H9 (cell line): ENCODE results near the gene KAT6B. TPM values are rescaled to one million over a fixed set of nuclear protein-coding genes. Genes with fewer than 3 reads are reported as not detected.

ENCODE experiments used
- DNase-seq: peaks from one replicate; pipeline ENCODE4 v3.0.0-alpha.2; 2017
- H2AFZ ChIP-seq: one replicate; pipeline ENCODE4 v1.6.1; 2013; ENCODE audit warnings: mild to moderate bottlenecking, low read length, control low read depth, moderate library complexity
- H2AK5ac ChIP-seq: 2 replicates; pipeline ENCODE4 v1.6.1; 2013; ENCODE audit warnings: low read length, control low read depth, mixed read lengths; ENCODE audit not compliant: insufficient read length
- H2BK120ac ChIP-seq: one replicate; pipeline ENCODE4 v1.6.1; 2013; ENCODE audit warnings: low read depth, mild to moderate bottlenecking, low read length, control low read depth, inconsistent platforms; ENCODE audit not compliant: poor library complexity, severe bottlenecking
- H2BK12ac ChIP-seq: 2 replicates; pipeline ENCODE4 v1.6.1; 2013; ENCODE audit warnings: low read length, control low read depth, mixed read lengths, low read depth; ENCODE audit not compliant: insufficient read length
- H2BK15ac ChIP-seq: 2 replicates; pipeline ENCODE4 v1.6.1; 2013; ENCODE audit warnings: low read depth, low read length, control low read depth
- H2BK20ac ChIP-seq: one replicate; pipeline ENCODE4 v1.6.1; 2013; ENCODE audit warnings: low read depth, mild to moderate bottlenecking, low read length, control low read depth, inconsistent platforms; ENCODE audit not compliant: poor library complexity, severe bottlenecking
- H2BK5ac ChIP-seq: 2 replicates; pipeline ENCODE4 v1.6.1; 2013; ENCODE audit warnings: low read length, control low read depth, mixed read lengths; ENCODE audit not compliant: insufficient read length
- H3K14ac ChIP-seq: 2 replicates; pipeline ENCODE4 v1.6.1; 2013; ENCODE audit warnings: low read length, control low read depth; ENCODE audit not compliant: insufficient read depth
- H3K18ac ChIP-seq: 2 replicates; pipeline ENCODE4 v1.6.1; 2013; ENCODE audit warnings: low read depth, mild to moderate bottlenecking, mixed read lengths, low read length, control low read depth; ENCODE audit not compliant: insufficient read length
- H3K23ac ChIP-seq: 2 replicates; pipeline ENCODE4 v1.6.1; 2013; ENCODE audit warnings: low read length, control low read depth, mixed read lengths, low read depth; ENCODE audit not compliant: insufficient read length
- H3K23me2 ChIP-seq: 2 replicates; pipeline ENCODE4 v1.6.1; 2013; ENCODE audit warnings: low read depth, mild to moderate bottlenecking, mixed read lengths, low read length, control low read depth; ENCODE audit not compliant: insufficient read length, poor library complexity, severe bottlenecking
- H3K27ac ChIP-seq: 2 replicates; pipeline ENCODE4 v1.5.1; 2013; ENCODE audit warnings: low read length, control low read depth, mixed read lengths, low read depth; ENCODE audit not compliant: insufficient read length
- H3K27me3 ChIP-seq: 2 replicates; pipeline ENCODE4 v1.6.1; 2013; ENCODE audit warnings: low read length, control low read depth, inconsistent platforms; ENCODE audit not compliant: insufficient read depth
- H3K4ac ChIP-seq: 2 replicates; pipeline ENCODE4 v1.6.1; 2013; ENCODE audit warnings: low read depth, mild to moderate bottlenecking, control low read depth, inconsistent platforms, low read length, moderate library complexity
- H3K4me1 ChIP-seq: 2 replicates; pipeline ENCODE4 v1.6.1; 2013; ENCODE audit warnings: low read length, control low read depth, inconsistent platforms; ENCODE audit not compliant: insufficient read depth
- H3K4me2 ChIP-seq: 2 replicates; pipeline ENCODE4 v1.6.1; 2013; ENCODE audit warnings: low read length, control low read depth, mixed read lengths; ENCODE audit not compliant: insufficient read length, insufficient read depth
- H3K56ac ChIP-seq: 2 replicates; pipeline ENCODE4 v1.6.1; 2013; ENCODE audit warnings: low read depth, mild to moderate bottlenecking, mixed read lengths, low read length, control low read depth; ENCODE audit not compliant: insufficient read length
- H3K79me1 ChIP-seq: 2 replicates; pipeline ENCODE4 v1.6.1; 2013; ENCODE audit warnings: low read depth, mild to moderate bottlenecking, moderate library complexity, low read length, control low read depth, inconsistent platforms; ENCODE audit not compliant: insufficient read depth, poor library complexity, severe bottlenecking
- H3K79me2 ChIP-seq: 2 replicates; pipeline ENCODE4 v1.6.1; 2013; ENCODE audit warnings: low read length, control low read depth, inconsistent platforms; ENCODE audit not compliant: insufficient read depth
- H3K9ac ChIP-seq: 2 replicates; pipeline ENCODE4 v1.6.1; 2013; ENCODE audit warnings: low read length, control low read depth, mixed read lengths; ENCODE audit not compliant: insufficient read length; ENCODE audit errors: extremely low read depth
- H3K9me3 ChIP-seq: one replicate; pipeline ENCODE4 v1.6.1; 2013; ENCODE audit warnings: low read depth, low read length, inconsistent platforms; ENCODE audit not compliant: control insufficient read depth
- H3T11ph ChIP-seq: one replicate; pipeline ENCODE4 v1.6.1; 2013; ENCODE audit warnings: mild to moderate bottlenecking, low read length, control low read depth, inconsistent platforms
- H4K20me1 ChIP-seq: one replicate; pipeline ENCODE4 v1.6.1; 2013; ENCODE audit not compliant: control insufficient read depth, insufficient read length, insufficient read depth
- H4K5ac ChIP-seq: 2 replicates; pipeline ENCODE4 v1.6.1; 2013; ENCODE audit warnings: low read depth, mild to moderate bottlenecking, mixed read lengths, low read length, control low read depth; ENCODE audit not compliant: insufficient read length
- H4K8ac ChIP-seq: replicated peaks from 2 replicates; pipeline ENCODE4 v1.6.1; 2013; ENCODE audit warnings: low read length, control low read depth, mixed read lengths, low read depth; ENCODE audit not compliant: insufficient read length
- H4K91ac ChIP-seq: 2 replicates; pipeline ENCODE4 v1.6.1; 2013; ENCODE audit warnings: low read depth, mild to moderate bottlenecking, moderate library complexity, mixed read lengths, low read length, control low read depth; ENCODE audit not compliant: insufficient read length
- H3K27ac Mint-ChIP-seq, 3 experiments: 2 replicates in 2 of 3; 3 replicates in 1 of 3; pipeline ENCODE4 v1.8.0; 2020 to 2021; ENCODE audit warnings: mixed read lengths in 3 of 3, mild to moderate bottlenecking in 1 of 3, moderate library complexity in 1 of 3
- H3K27me3 Mint-ChIP-seq: 2 replicates; pipeline ENCODE4 v1.8.0; 2021; ENCODE audit warnings: low read depth, mild to moderate bottlenecking, moderate library complexity, mixed read lengths
- H3K36me3 Mint-ChIP-seq, 3 experiments: 2 replicates in 2 of 3; 3 replicates in 1 of 3; pipeline ENCODE4 v1.8.0; 2020 to 2021; ENCODE audit warnings: low read depth in 3 of 3, mixed read lengths in 3 of 3; ENCODE audit not compliant: insufficient read depth in 1 of 3
- H3K4me1 Mint-ChIP-seq, 2 experiments: 2 replicates each; pipeline ENCODE4 v1.8.0; 2020; ENCODE audit warnings: mixed read lengths in 2 of 2
- H3K4me3 Mint-ChIP-seq, 2 experiments: 2 replicates in 1 of 2; 3 replicates in 1 of 2; pipeline ENCODE4 v1.8.0; 2020 to 2021; ENCODE audit warnings: mild to moderate bottlenecking in 2 of 2, mixed read lengths in 2 of 2, moderate library complexity in 1 of 2
- H3K9me3 Mint-ChIP-seq, 2 experiments: 2 replicates in 1 of 2; 3 replicates in 1 of 2; pipeline ENCODE4 v1.8.0; 2020; ENCODE audit warnings: mild to moderate bottlenecking in 2 of 2, mixed read lengths in 2 of 2, moderate library complexity in 1 of 2
- WGBS: extraction: QIAGEN DNeasy Blood & Tissue Kit; methylation state at CpG from one replicate; pipeline ENCODE4 v1.1.7; 2013; ENCODE audit warnings: missing lambda C conversion rate, low lambda C conversion rate, mixed read lengths; ENCODE audit not compliant: insufficient read length; ENCODE audit errors: extremely low coverage; 5-methylcytosine and 5-hydroxymethylcytosine counted together
- total RNA-seq: library from RNA; stranded (reverse); gene quantifications from 2 replicates; pipeline ENCODE4 v1.2.1, GENCODE V29; 2021
- TF ChIP-seq, protein P1 (sequence below): fragments of 200-600 bp; sonication (generic); conservative IDR thresholded peaks from 3 replicates; pipeline ENCODE4 v1.8.0; 2021; ENCODE audit warnings: antibody characterized with exemption, mild to moderate bottlenecking

KAT6B gene
- total RNA-seq, 1 experiment from 2014 or later, result 34.2 TPM

DNA sequence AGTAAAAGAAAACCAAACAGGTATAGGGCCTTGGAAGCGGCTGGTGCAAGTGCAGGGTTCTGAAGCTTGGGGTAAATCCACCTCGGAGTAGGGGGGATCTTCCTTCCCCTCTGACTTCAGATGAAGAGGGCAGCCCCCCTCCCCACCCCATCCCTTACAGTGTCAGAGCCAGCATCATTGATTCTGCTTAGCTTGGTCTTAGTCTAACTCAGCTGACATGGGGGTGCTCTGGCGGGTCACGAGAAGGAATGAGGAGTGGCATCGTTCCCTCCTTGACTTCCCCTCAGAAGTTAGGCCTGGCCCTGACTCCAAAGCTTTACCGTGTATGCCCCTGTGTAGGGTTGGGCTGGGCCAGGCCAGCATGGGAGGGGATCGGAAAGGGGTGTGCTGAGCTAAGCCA, 240.9 kb downstream of the KAT6B start:
- Histone ChIP-seq H2AFZ (no peak overlapping the region), H3K23me2 (no peaks in the 10 kb centered on the region), H4K8ac (no peak overlapping the region), H4K91ac (no peak overlapping the region), H4K5ac (no peak overlapping the region), H4K20me1 (no peaks in the 10 kb centered on the region), H2BK5ac (no peak overlapping the region), H2BK120ac (no peak overlapping the region), H3K4me2 (no peak overlapping the region), H3K4me1 (no peaks in the 10 kb centered on the region), H3K27me3 (no peaks in the 10 kb centered on the region), H3T11ph (no peak overlapping the region), H3K79me1 (no peaks in the 10 kb centered on the region), H2BK15ac (no peak overlapping the region), H3K23ac (no peak overlapping the region), H3K9ac (no peak overlapping the region), H3K9me3 (no peaks in the 10 kb centered on the region), H3K27ac (no peak overlapping the region), H2BK12ac (no peak overlapping the region), H2BK20ac (no peak overlapping the region), H3K14ac (no peak overlapping the region), H3K18ac (no peak overlapping the region), H3K79me2 (no peaks in the 10 kb centered on the region), H2AK5ac (no peak overlapping the region), H3K4ac (no peak overlapping the region), H3K56ac (no peak overlapping the region)
- Mint-ChIP-seq H3K4me3 (no peak overlapping the region), H3K36me3 (no peaks in the 10 kb centered on the region), H3K27me3 (no peaks in the 10 kb centered on the region; the same call in 1 of the 2 replicates), H3K4me1 (peaks cover 10 to 13% of the 10 kb centered on the region in 2 experiments), H3K9me3 (no peaks in the 10 kb centered on the region), H3K27ac (peak overlapping the region in 1 of 3 experiments; percentile 44; a peak in 2 of 7 replicates)
- TF ChIP-seq, protein P1, sequence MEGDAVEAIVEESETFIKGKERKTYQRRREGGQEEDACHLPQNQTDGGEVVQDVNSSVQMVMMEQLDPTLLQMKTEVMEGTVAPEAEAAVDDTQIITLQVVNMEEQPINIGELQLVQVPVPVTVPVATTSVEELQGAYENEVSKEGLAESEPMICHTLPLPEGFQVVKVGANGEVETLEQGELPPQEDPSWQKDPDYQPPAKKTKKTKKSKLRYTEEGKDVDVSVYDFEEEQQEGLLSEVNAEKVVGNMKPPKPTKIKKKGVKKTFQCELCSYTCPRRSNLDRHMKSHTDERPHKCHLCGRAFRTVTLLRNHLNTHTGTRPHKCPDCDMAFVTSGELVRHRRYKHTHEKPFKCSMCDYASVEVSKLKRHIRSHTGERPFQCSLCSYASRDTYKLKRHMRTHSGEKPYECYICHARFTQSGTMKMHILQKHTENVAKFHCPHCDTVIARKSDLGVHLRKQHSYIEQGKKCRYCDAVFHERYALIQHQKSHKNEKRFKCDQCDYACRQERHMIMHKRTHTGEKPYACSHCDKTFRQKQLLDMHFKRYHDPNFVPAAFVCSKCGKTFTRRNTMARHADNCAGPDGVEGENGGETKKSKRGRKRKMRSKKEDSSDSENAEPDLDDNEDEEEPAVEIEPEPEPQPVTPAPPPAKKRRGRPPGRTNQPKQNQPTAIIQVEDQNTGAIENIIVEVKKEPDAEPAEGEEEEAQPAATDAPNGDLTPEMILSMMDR, result no peak
- no CpG with 5 or more reads among the region's 7 CpGs for WGBS
- DNase-seq, result no peak
